Measurements from ENCODE around the gene ASB8. TPM values are rescaled to one million over a fixed set of nuclear protein-coding genes. Genes with fewer than 3 reads are reported as not detected.

The ASB8 gene
- total RNA-seq, 8 experiments from 2014 or later = 17.0 to 30.4 (median 27.8) TPM

DNA sequence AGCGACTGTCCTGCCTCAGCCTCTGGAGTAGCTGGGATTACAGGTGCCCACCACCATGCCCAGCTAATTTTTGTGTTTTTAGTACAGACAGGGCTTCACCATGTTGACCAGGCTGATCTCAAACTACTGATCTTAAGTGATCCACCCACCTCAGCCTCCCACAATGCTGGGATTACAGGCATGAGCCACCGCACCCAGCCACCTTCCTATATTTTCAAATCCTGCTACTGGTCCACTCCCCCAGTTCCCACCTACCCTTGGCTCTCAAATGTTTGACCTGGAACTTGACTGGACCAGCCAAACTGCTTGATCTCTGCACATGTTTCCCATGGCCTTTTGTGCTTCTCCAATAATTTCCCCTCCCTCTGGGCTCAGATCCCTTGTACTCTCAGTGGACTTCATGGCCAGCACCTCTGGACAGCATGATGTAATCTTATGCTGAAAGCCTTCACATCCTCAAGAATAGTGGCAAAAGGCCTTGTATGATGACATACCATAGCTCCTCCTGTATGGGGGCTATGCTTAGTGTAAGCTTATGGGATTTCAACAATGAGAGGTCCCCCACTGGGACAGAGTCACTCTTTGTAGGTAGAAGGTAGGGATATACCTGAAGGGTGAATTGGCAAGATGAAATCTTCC is 23.7 kb upstream of the ASB8 start:
- in situ Hi-C loops (cut with MboI; ENCODE audit: low pct_unique_long_range_greater_than_20kb in 2 of 9, low sequenced_read_pairs in 9 of 9, unreplicated experiment in 9 of 9) = loop anchor here in 3 of 9 experiments (25.0 kb wide), 2 partner anchors 281 to 469 kb away; partner anchors contain the start of genes RPAP3 (in 2 of the 3) and ANP32D (in 1 of the 3)
- H3K4me1 ChIP-seq (replicated peaks in 1 of 2) = peaks cover 9 to 11% of the 10 kb centered on the region in 2 donors
- 45 to 100% (median 91%) methylated on average over 1 to 2 of the region's 2 CpGs; no CpG with 5 or more reads in 2 of the 10 experiments for WGBS, 10 experiments
- no peak overlapping the region for H3K27ac ChIP-seq
- no peak overlapping the region for H3K4me3 ChIP-seq
- ATAC-seq (replicated peaks in 6 of 8) = no peak

DNA sequence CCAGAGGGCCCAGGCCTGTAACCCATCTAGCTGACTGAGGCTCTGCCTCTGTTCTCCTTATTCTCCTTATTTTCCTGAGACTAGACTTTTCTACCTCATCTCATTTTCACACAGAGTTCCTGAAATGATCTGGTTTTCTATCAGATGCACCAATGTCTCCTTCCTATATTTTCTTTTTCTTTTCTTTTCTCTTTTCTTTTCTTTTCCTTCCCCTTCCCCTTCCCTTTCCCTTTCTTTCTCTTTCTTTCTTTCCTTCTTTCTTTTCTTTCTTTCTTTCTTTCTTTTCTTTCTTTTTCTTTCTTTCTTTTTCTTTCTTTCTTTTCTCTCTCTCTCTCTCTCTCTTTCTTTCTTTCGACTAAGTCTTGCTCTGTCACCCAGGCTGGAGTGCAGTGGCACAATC is 23.1 kb upstream of the ASB8 start:
- no peak for ATAC-seq (replicated peaks in 6 of 8)

DNA sequence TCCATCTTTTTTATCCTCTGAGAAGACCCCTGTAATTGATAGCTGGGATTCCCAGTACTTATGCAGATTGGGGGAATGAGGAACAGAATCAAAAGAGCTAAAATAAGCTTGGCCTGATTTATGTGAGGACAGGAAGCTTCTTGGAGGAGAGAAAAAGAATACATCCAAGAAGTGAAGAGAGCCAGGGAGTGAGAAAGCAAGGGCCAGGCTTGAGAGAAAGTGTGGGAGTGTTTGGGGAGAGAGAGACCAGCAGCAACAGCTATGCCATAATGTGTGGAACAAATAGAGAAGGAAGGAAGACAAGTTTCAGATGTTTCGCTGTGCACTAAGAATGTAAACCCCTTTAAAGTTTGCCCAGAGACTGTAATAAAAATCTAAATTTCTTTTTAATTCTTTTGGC is 22.2 kb upstream of the ASB8 start:
- H3K4me3 ChIP-seq = no peak overlapping the region
- H3K27ac ChIP-seq = no peak overlapping the region
- 14 to 100% (median 92%) methylated on average over 1 of the region's 1 CpG; no CpG with 5 or more reads in 1 of the 10 experiments for WGBS, 10 experiments
- no peak for ATAC-seq (replicated peaks in 6 of 8)
- in situ Hi-C loops (cut with MboI; ENCODE audit: low pct_unique_long_range_greater_than_20kb in 2 of 9, low sequenced_read_pairs in 9 of 9, unreplicated experiment in 9 of 9) = loop anchor here in 3 of 9 experiments (25.0 kb wide), 2 partner anchors 283 to 467 kb away; partner anchors contain the start of genes RPAP3 (in 2 of the 3) and ANP32D (in 1 of the 3)
- H3K4me1 ChIP-seq (replicated peaks in 1 of 2) = peaks cover 5 to 7% of the 10 kb centered on the region in 2 donors

More for the DNA sequence above, 23.1 kb upstream of the ASB8 start:
- WGBS, 10 experiments = 10 to 100% (median 68%) methylated on average over 1 of the region's 1 CpG; no CpG with 5 or more reads in 1 of the 10 experiments
- in situ Hi-C loops (cut with MboI; ENCODE audit: low pct_unique_long_range_greater_than_20kb in 2 of 9, low sequenced_read_pairs in 9 of 9, unreplicated experiment in 9 of 9) = loop anchor here in 3 of 9 experiments (25.0 kb wide), 2 partner anchors 282 to 468 kb away; partner anchors contain the start of genes RPAP3 (in 2 of the 3) and ANP32D (in 1 of the 3)
- H3K27ac ChIP-seq = no peak overlapping the region
- H3K4me1 ChIP-seq (replicated peaks in 1 of 2) = peaks cover 6 to 7% of the 10 kb centered on the region in 2 donors
- H3K4me3 ChIP-seq = no peak overlapping the region

DNA sequence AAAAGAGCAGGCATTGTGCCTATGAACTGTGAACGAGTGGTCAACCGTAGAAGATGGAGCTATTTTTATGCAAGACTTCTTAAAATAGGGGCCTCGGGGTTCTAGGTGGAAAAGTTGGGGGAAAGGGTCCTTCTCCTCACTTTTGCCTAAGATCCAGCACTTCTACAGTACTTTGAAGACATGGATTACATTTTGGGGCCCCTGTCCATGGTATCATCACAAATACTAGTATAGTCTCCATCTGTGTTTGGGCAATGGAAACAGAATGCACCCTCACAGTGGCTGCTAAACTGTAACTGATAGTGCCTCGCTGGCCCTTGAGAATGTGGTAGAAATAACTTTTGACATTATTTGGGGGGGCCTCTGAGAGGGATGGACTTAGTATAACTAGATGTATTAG is 20.7 kb upstream of the ASB8 start:
- in situ Hi-C loops (cut with MboI; ENCODE audit: low pct_unique_long_range_greater_than_20kb in 2 of 9, low sequenced_read_pairs in 9 of 9, unreplicated experiment in 9 of 9) = loop anchor here in 3 of 9 experiments (25.0 kb wide), 2 partner anchors 284 to 466 kb away; partner anchors contain the start of genes RPAP3 (in 2 of the 3) and ANP32D (in 1 of the 3)
- Histone ChIP-seq H3K4me1 (replicated peaks in 1 of 2) (peaks cover 5 to 7% of the 10 kb centered on the region in 2 donors), H3K4me3 (no peak overlapping the region), H3K27ac (no peak overlapping the region)
- 14 to 86% (median 60%) methylated on average over 2 to 4 of the region's 4 CpGs for WGBS, 10 experiments
- no peak for ATAC-seq (replicated peaks in 6 of 8)

DNA sequence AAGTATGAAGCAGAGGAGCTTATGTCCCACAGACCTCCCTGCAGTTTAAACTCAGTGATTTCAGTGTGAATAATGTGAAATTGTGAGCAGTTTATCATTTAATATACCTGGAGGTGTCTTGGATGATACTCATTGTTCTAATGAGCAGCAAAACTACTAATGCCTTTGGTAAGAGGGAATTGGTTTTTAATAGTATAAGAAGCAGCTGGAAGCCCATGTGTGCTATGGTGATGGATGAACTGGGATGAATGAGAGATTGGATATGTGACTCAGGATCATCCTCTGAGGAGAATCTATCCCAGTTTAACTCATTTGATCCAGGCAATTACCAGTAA is 19.1 kb upstream of the ASB8 start:
- H3K27ac ChIP-seq = no peak overlapping the region
- ATAC-seq (replicated peaks in 6 of 8) = peak in 1 of 8 experiments; percentile 23
- H3K4me1 ChIP-seq (replicated peaks in 1 of 2) = peaks cover 0 to 3% of the 10 kb centered on the region in 2 donors
- H3K4me3 ChIP-seq = no peak overlapping the region
- in situ Hi-C loops (cut with MboI; ENCODE audit: low pct_unique_long_range_greater_than_20kb in 2 of 9, low sequenced_read_pairs in 9 of 9, unreplicated experiment in 9 of 9) = loop anchor here in 3 of 9 experiments (25.0 kb wide), 2 partner anchors 286 to 464 kb away; partner anchors contain the start of genes RPAP3 (in 2 of the 3) and ANP32D (in 1 of the 3)

DNA sequence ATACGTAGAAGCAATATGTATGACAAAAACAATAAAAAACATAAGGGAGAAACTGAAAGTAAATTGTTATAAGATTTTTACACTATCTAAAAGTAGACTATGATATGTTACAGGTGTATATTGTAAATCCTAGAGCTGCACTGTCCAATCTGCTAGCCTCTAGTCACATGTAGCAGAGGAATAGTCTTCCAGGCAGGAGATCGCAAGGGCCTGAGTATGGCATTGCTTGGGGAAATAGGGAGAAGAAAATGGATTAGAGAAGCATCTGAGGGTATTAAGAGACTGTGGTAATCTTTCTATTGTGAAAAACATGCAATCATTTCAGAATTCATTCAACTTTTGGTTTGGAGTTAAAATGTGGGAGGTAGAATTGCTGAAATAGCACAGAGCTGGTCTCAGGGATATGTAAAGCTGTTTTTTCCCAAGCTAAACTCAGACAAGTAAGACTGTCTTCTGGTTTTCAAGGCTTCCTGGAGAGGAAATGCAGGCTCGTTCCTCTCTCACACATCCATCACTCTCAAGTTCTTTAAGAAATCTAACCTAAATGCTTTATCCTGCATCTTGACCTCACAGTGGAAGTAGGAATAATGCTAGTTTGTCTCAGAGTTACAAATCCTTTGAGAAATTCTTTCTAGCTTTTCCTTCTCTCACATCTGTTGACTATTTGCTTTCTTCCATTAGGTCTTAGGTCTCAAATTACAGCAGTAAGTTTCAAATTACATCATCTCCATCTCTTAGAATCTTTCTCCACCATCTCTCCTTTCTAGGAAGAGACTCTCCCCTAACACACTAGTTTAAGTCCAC is 18.5 kb upstream of the ASB8 start:
- WGBS, 10 experiments = 20 to 85% (median 50%) methylated on average over 1 to 3 of the region's 3 CpGs
- in situ Hi-C loops (cut with MboI; ENCODE audit: low pct_unique_long_range_greater_than_20kb in 2 of 9, low sequenced_read_pairs in 9 of 9, unreplicated experiment in 9 of 9) = loop anchor here in 3 of 9 experiments (25.0 kb wide), 2 partner anchors 286 to 464 kb away; partner anchors contain the start of genes RPAP3 (in 2 of the 3) and ANP32D (in 1 of the 3)
- H3K4me3 ChIP-seq = no peak overlapping the region
- peaks cover 0 to 3% of the 10 kb centered on the region in 2 donors for H3K4me1 ChIP-seq (replicated peaks in 1 of 2)
- peak in 3 of 8 experiments; percentile 53 to 86 (median 75) for ATAC-seq (replicated peaks in 6 of 8)
- H3K27ac ChIP-seq = no peak overlapping the region

DNA sequence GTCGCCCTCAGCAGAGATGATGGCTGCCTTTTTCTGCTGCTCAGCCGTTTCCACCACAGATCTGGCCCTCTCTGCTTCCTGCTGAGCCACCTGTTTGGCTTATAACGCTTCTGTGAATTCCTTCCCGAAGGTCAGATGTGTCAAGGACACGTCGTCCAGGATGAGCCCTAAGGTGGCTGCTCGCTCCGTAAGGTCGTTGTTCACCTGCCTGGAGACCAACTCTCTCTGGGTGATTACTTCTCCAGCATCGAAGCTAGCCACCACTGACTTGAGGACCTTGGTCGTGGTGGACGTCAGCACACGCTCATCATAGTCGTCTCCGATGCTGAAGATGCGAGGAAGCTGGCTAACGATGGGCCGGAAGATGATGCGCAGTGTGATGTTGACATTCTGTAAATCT is 11.7 kb upstream of the ASB8 start:
- H3K4me1 ChIP-seq (replicated peaks in 1 of 2) = no peaks in the 10 kb centered on the region
- in situ Hi-C loops (cut with MboI; ENCODE audit: low pct_unique_long_range_greater_than_20kb in 2 of 9, low sequenced_read_pairs in 9 of 9, unreplicated experiment in 9 of 9) = loop anchor here in 1 of 9 experiments (10.0 kb wide), 1 partner anchor 84 kb away; no protein-coding TSS in a partner anchor
- H3K4me3 ChIP-seq = no peak overlapping the region
- H3K27ac ChIP-seq = no peak overlapping the region
- 60 to 100% (median 85%) methylated on average over 1 to 11 of the region's 19 CpGs; no CpG with 5 or more reads in 5 of the 10 experiments for WGBS, 10 experiments
- ATAC-seq (replicated peaks in 6 of 8) = no peak

DNA sequence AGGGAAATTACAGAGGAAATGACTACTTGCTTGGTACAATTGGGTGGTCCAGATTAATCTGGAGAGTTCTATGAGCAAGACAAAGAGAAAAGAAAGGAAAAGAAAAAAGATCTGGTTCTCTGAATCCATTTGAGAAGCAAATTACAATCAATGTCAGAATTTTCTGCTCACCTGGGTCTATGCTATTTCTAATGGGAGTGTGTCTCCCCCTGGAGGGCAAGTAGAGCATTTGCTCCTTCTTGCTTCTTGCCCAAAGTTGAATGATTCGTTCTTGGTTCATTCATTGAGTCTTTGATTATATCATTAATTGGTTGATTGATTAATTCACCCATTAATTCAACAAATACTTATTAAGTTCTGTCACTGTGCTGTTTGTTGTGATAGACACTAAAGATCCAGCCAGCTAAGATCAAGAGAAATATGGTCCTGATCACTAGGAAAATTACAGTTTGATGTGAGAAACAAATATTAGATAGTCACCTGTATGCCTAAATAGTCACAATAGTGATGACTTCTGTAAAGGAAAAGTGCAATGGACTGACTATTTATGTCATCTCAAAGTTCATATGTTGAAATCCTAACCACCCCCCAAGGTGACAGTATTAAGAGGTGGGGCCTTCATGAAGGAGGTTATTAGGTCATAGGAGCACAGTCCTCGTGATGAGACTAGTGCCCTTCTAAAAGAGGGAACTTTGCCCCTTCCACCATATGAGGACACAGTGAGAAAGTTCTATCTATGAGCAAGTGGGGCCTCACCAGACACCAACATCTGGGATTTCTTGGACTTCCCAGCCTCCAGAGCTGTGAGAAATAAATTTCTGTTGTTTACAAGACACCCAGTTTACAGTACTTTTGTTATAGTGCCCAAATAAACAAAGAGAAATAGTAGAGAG is 8.0 kb upstream of the ASB8 start:
- peak in 4 of 8 experiments; percentile 35 to 64 (median 53) for ATAC-seq (replicated peaks in 6 of 8)
- Histone ChIP-seq H3K4me3 (no peak overlapping the region), H3K4me1 (replicated peaks in 1 of 2) (no peaks in the 10 kb centered on the region), H3K27ac (no peak overlapping the region)
- in situ Hi-C loops (cut with MboI; ENCODE audit: low pct_unique_long_range_greater_than_20kb in 2 of 9, low sequenced_read_pairs in 9 of 9, unreplicated experiment in 9 of 9) = loop anchor here in 1 of 9 experiments (10.0 kb wide), 1 partner anchor 81 kb away; no protein-coding TSS in a partner anchor
- WGBS, 10 experiments = 0 to 14% (median 0%) methylated on average over 1 to 2 of the region's 2 CpGs; no CpG with 5 or more reads in 2 of the 10 experiments

DNA sequence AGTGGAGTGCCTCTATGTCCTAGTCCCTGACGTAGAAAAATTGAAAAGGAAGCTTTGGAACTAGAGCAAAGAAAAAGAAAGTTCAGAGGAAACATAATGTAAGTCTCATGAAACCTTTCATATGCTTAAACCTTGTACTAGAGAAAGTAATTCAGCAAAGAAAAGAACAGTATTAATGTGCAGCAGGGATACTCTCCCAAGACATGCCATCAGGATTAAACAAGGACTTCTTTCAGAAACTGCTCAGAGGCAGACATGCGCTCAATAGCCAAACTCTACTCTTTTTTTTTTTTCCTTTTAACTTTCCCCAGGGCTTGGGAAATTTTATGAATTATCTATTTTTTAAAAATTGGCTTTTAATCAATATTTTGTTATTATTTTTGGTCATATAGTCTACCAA is 7.1 kb upstream of the ASB8 start:
- 0 to 100% (median 73%) methylated on average over 1 to 2 of the region's 2 CpGs for WGBS, 10 experiments
- Histone ChIP-seq H3K4me3 (no peak overlapping the region), H3K4me1 (replicated peaks in 1 of 2) (no peaks in the 10 kb centered on the region), H3K27ac (no peak overlapping the region)
- ATAC-seq (replicated peaks in 6 of 8) = no peak
- in situ Hi-C loops (cut with MboI; ENCODE audit: low pct_unique_long_range_greater_than_20kb in 2 of 9, low sequenced_read_pairs in 9 of 9, unreplicated experiment in 9 of 9) = loop anchor here in 1 of 9 experiments (10.0 kb wide), 1 partner anchor 80 kb away; no protein-coding TSS in a partner anchor

DNA sequence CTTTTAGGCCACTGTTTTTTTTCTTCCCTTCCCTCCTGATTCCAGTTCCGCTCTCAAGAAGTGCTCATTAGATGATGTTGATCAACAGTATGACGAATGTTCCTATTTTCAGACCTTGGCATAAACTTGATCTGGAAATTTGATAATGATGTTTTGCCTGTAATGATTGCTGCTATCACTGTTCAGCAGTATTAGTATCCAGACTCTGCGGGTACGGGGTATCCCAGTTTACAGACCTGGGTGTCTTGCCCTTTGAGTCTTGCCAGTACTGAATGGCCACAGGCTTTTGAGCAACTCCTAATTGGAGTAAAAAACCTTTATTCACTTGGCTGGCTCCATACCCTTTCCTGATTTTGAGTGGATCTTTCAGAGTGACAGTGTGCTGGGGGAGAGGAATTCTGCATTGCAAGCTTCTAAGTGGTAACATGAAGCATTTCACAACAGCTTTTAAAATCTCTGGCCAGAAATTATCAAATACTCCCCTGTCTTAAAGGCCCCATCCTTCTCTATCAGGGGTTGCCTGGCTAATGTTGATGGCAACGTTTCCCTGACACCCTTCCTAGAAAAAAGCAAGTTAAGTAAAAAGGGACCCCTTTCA is 5.9 kb upstream of the ASB8 start:
- in situ Hi-C loops (cut with MboI; ENCODE audit: low pct_unique_long_range_greater_than_20kb in 2 of 9, low sequenced_read_pairs in 9 of 9, unreplicated experiment in 9 of 9) = loop anchor here in 1 of 9 experiments (10.0 kb wide), 1 partner anchor 78 kb away; no protein-coding TSS in a partner anchor
- no peak overlapping the region for H3K27ac ChIP-seq
- H3K4me3 ChIP-seq = no peak overlapping the region
- no peaks in the 10 kb centered on the region for H3K4me1 ChIP-seq (replicated peaks in 1 of 2)
- 13 to 75% (median 62%) methylated on average over 2 to 5 of the region's 5 CpGs for WGBS, 10 experiments
- ATAC-seq (replicated peaks in 6 of 8) = no peak

DNA sequence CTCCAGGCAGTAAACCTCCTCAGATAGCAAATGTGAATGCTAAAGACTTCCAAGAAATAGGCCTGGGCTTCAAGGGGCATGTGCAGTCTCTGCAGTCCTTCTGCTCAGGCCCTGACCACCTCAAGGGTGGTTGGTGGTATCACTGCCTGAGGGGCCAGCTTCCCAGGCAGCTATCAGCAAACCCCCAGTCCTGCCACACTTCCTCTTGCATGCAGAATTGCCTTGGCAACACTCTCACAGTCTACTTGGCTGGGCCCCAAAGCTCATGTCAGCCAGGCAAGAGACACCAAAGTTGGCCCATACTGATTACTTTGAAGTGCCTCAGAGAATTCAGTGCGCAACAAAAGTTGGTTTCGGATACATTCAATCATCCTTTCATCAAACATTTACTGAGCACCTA is 3.5 kb upstream of the ASB8 start:
- no peak overlapping the region for H3K27ac ChIP-seq
- peak in 1 of 8 experiments; percentile 0 for ATAC-seq (replicated peaks in 6 of 8)
- H3K4me3 ChIP-seq = no peak overlapping the region
- H3K4me1 ChIP-seq (replicated peaks in 1 of 2) = peaks cover 0 to 4% of the 10 kb centered on the region in 2 donors
- in situ Hi-C loops (cut with MboI; ENCODE audit: low pct_unique_long_range_greater_than_20kb in 2 of 9, low sequenced_read_pairs in 9 of 9, unreplicated experiment in 9 of 9) = loop anchor here in 1 of 9 experiments (10.0 kb wide), 1 partner anchor 76 kb away; no protein-coding TSS in a partner anchor
- 56 to 100% (median 93%) methylated on average over 1 to 2 of the region's 2 CpGs; no CpG with 5 or more reads in 3 of the 10 experiments for WGBS, 10 experiments

Data from motor neuron (in vitro differentiated cells).